ENCODE results near the gene LMX1B.

DNA sequence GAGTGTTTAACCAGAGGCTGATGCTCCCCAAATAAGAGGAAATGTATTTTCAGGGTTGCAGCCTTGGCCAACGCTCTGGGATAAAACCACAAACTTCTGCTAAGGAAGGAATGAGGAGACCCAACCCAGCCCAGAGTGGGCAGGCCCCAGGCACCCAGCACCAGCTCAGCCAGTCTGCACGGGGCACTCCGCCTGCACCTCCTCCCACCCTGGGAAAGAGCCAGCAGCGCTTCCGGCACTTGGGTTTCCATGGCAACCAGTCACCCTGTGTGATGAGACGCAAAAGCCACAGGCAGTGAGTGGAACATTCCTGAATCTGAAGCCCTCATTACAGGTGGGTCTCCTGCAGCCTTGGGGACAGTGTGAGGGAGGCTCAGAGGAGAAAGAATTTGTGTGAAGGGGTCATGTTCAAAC, 105.9 kb downstream of the LMX1B start:
- TF ChIP-seq, protein P1, sequence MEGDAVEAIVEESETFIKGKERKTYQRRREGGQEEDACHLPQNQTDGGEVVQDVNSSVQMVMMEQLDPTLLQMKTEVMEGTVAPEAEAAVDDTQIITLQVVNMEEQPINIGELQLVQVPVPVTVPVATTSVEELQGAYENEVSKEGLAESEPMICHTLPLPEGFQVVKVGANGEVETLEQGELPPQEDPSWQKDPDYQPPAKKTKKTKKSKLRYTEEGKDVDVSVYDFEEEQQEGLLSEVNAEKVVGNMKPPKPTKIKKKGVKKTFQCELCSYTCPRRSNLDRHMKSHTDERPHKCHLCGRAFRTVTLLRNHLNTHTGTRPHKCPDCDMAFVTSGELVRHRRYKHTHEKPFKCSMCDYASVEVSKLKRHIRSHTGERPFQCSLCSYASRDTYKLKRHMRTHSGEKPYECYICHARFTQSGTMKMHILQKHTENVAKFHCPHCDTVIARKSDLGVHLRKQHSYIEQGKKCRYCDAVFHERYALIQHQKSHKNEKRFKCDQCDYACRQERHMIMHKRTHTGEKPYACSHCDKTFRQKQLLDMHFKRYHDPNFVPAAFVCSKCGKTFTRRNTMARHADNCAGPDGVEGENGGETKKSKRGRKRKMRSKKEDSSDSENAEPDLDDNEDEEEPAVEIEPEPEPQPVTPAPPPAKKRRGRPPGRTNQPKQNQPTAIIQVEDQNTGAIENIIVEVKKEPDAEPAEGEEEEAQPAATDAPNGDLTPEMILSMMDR (IDR thresholded peaks at IDR 0.05): no peak
- TF ChIP-seq, protein P2, sequence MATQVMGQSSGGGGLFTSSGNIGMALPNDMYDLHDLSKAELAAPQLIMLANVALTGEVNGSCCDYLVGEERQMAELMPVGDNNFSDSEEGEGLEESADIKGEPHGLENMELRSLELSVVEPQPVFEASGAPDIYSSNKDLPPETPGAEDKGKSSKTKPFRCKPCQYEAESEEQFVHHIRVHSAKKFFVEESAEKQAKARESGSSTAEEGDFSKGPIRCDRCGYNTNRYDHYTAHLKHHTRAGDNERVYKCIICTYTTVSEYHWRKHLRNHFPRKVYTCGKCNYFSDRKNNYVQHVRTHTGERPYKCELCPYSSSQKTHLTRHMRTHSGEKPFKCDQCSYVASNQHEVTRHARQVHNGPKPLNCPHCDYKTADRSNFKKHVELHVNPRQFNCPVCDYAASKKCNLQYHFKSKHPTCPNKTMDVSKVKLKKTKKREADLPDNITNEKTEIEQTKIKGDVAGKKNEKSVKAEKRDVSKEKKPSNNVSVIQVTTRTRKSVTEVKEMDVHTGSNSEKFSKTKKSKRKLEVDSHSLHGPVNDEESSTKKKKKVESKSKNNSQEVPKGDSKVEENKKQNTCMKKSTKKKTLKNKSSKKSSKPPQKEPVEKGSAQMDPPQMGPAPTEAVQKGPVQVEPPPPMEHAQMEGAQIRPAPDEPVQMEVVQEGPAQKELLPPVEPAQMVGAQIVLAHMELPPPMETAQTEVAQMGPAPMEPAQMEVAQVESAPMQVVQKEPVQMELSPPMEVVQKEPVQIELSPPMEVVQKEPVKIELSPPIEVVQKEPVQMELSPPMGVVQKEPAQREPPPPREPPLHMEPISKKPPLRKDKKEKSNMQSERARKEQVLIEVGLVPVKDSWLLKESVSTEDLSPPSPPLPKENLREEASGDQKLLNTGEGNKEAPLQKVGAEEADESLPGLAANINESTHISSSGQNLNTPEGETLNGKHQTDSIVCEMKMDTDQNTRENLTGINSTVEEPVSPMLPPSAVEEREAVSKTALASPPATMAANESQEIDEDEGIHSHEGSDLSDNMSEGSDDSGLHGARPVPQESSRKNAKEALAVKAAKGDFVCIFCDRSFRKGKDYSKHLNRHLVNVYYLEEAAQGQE (IDR thresholded peaks at IDR 0.05; ENCODE audit: insufficient read depth in 1 of 2, low read depth in 2 of 2, low read length in 1 of 2): no peak
